Measurements from ENCODE around the gene DNAH17.

DNAH17 gene

DNA sequence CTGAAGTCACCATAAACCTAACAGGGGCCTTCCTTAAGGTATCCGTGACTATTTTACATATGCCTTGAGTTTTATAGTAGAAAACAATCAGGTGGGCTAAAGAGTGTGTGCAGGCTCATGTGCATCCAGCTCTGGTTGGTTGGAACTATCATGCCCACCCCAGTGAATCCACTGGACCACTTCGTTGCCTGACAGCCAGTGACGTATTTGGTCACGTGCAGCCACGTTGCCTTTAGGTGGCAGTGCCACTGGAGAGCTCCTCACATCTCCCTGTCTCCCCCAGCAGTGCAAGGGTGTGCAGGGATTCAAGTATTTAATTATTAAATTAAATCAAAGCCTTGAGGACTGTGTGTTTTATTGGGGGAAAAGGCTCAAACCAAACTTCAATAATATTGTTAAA lies 42.1 kb upstream of the DNAH17 start:
- TF ChIP-seq, protein P1, sequence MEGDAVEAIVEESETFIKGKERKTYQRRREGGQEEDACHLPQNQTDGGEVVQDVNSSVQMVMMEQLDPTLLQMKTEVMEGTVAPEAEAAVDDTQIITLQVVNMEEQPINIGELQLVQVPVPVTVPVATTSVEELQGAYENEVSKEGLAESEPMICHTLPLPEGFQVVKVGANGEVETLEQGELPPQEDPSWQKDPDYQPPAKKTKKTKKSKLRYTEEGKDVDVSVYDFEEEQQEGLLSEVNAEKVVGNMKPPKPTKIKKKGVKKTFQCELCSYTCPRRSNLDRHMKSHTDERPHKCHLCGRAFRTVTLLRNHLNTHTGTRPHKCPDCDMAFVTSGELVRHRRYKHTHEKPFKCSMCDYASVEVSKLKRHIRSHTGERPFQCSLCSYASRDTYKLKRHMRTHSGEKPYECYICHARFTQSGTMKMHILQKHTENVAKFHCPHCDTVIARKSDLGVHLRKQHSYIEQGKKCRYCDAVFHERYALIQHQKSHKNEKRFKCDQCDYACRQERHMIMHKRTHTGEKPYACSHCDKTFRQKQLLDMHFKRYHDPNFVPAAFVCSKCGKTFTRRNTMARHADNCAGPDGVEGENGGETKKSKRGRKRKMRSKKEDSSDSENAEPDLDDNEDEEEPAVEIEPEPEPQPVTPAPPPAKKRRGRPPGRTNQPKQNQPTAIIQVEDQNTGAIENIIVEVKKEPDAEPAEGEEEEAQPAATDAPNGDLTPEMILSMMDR (IDR thresholded peaks at IDR 0.05; ENCODE audit: borderline replicate concordance, control extremely low read depth, extremely low read depth, insufficient read depth, missing control alignments): no peak
- in situ Hi-C loops (cut with MboI; ENCODE audit: low sequenced_read_pairs, unreplicated experiment): no loop called here
- DNase-seq (ENCODE audit: low spot score): no peak

- DNase-seq (ENCODE audit: low spot score): no peak
- in situ Hi-C loops (cut with MboI; ENCODE audit: low sequenced_read_pairs, unreplicated experiment): no loop called here
- TF ChIP-seq, protein P1 (IDR thresholded peaks at IDR 0.05; ENCODE audit: borderline replicate concordance, control extremely low read depth, extremely low read depth, insufficient read depth, missing control alignments): no peak
Measured at GRCh38 chr17:78618264-78619066, 41.3 kb upstream of the DNAH17 start.

DNA sequence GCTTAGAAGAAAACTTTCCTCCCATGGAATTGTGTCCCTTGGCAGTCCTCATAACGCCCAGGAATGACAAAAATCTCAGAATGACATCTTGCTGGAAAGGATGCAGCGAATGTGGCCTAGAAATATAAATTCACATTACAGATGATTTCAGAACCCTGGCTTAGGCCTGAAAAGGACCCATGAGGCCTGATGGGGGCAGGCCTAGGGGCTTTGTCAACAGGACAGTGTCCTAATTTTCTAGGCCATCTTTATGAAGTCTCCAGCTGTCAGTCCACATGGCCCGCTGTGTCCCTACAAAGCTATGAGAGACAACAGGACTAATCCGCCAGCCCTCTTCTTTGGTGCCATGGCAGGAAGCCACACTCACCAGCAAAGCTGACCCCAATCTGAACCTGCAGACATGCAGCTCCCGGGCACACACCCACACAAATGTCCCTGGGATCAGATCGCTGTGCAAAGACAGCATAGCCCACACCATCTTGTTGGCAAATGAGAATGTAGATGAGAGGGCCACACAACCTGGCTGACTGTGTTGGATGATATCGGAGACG lies 40.4 kb upstream of the DNAH17 start:
- TF ChIP-seq, protein P1 (IDR thresholded peaks at IDR 0.05; ENCODE audit: borderline replicate concordance, control extremely low read depth, extremely low read depth, insufficient read depth, missing control alignments): no peak
- in situ Hi-C loops (cut with MboI; ENCODE audit: low sequenced_read_pairs, unreplicated experiment): no loop called here
- no peak for DNase-seq (ENCODE audit: low spot score)

DNA sequence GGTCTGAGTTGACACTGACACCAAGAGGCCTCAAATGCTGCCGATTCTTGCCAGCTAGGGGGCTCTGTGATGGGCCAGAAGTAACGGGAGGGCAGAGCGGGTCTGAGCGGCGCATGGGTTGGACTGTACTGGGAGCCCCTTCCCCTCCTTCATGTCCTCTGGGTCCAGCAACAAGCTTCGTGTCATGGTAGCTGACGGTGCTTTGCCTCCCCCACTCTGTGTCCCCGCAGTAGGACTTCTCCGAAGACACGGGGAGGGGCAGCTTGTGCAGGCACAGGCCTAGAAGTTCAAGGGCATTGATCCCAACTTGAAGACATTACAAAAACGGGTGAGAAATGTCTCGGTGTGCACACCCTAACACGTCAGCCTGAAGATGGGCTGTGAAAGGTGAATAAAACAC lies 39.8 kb upstream of the DNAH17 start:
- in situ Hi-C loops (cut with MboI; ENCODE audit: low sequenced_read_pairs, unreplicated experiment): no loop called here
- TF ChIP-seq, protein P1 (IDR thresholded peaks at IDR 0.05; ENCODE audit: borderline replicate concordance, control extremely low read depth, extremely low read depth, insufficient read depth, missing control alignments): no peak
- DNase-seq (ENCODE audit: low spot score): no peak

- in situ Hi-C loops (cut with MboI; ENCODE audit: low sequenced_read_pairs, unreplicated experiment): no loop called here
- TF ChIP-seq, protein P1 (IDR thresholded peaks at IDR 0.05; ENCODE audit: borderline replicate concordance, control extremely low read depth, extremely low read depth, insufficient read depth, missing control alignments): no peak
- no peak for DNase-seq (ENCODE audit: low spot score)
Measured at GRCh38 chr17:78615631-78616030, 38.4 kb upstream of the DNAH17 start.

- DNase-seq (ENCODE audit: low spot score): no peak
- in situ Hi-C loops (cut with MboI; ENCODE audit: low sequenced_read_pairs, unreplicated experiment): no loop called here
- TF ChIP-seq, protein P1 (IDR thresholded peaks at IDR 0.05; ENCODE audit: borderline replicate concordance, control extremely low read depth, extremely low read depth, insufficient read depth, missing control alignments): no peak
Measured at GRCh38 chr17:78613416-78613815, 36.2 kb upstream of the DNAH17 start.

Data from GM13976 (cell line).